HAP-1 (cell line): ENCODE data around the gene FBXO17.
"Not testable (repeated sequence)": the region's sequence is repeated elsewhere in the genome, so short reads cannot be mapped to it uniquely, and the experiment has no call there.

ENCODE experiments used
- DNase-seq, 2 experiments: peaks; one replicate each; pipeline ENCODE4 v3.0.0-alpha.2; 2016 to 2020; ENCODE audit warnings: low spot score in 2 of 2
- H3K27me3 ChIP-seq: fragments of 250-450 bp; sonication (Bioruptor Pico); 2 replicates; pipeline ENCODE4 v1.5.1; 2020; ENCODE audit warnings: low read depth, mild to moderate bottlenecking, moderate library complexity
- H3K36me3 ChIP-seq: fragments of 250-450 bp; sonication (Bioruptor Pico); replicated peaks from 2 replicates; pipeline ENCODE4 v1.5.1; 2020; ENCODE audit warnings: mild to moderate bottlenecking
- H3K4me1 ChIP-seq: fragments of 250-450 bp; sonication (Bioruptor Pico); 2 replicates; pipeline ENCODE4 v1.5.1; 2020; ENCODE audit warnings: mild to moderate bottlenecking
- H3K4me3 ChIP-seq: fragments of 250-450 bp; sonication (Bioruptor Pico); 2 replicates; pipeline ENCODE4 v1.5.1; 2020; ENCODE audit warnings: mild to moderate bottlenecking, moderate library complexity
- H3K9me3 ChIP-seq: fragments of 250-450 bp; sonication (Bioruptor Pico); 2 replicates; pipeline ENCODE4 v1.5.1; 2020; ENCODE audit warnings: mild to moderate bottlenecking, moderate library complexity
- in situ Hi-C: fragments of 300-500 bp; cut with MboI; formaldehyde crosslinking; loops from 3 replicates; pipeline ENCODE4 v1.14.3; 2020; ENCODE audit warnings: low sequenced_read_pairs, inconsistent platforms, mixed read lengths

The FBXO17 gene

GRCh38 chr19:38974624-38975213, 823 bp downstream of the FBXO17 start:
- no peaks in the 10 kb centered on the region for H3K9me3 ChIP-seq
- H3K4me1 ChIP-seq, result peaks cover 2% of the 10 kb centered on the region; the same call in 1 of the 2 replicates
- DNase-seq, result no peak
- in situ Hi-C loops, result loop anchor here (10.0 kb wide), 1 partner anchor 350 kb away; the partner anchor contains the start of gene LRFN1
- peak overlapping the region; percentile 40 for H3K4me3 ChIP-seq
- H3K36me3 ChIP-seq, result no peaks in the 10 kb centered on the region
- H3K27me3 ChIP-seq, result no peaks in the 10 kb centered on the region

GRCh38 chr19:38971672-38972071, 3.9 kb downstream of the FBXO17 start:
- in situ Hi-C loops, result loop anchor here (10.0 kb wide), 1 partner anchor 353 kb away; the partner anchor contains the start of gene LRFN1
- no peaks in the 10 kb centered on the region for H3K27me3 ChIP-seq
- H3K36me3 ChIP-seq, result no peaks in the 10 kb centered on the region
- no peak overlapping the region for H3K4me3 ChIP-seq
- peaks cover 2% of the 10 kb centered on the region; the same call in 1 of the 2 replicates for H3K4me1 ChIP-seq
- H3K9me3 ChIP-seq, result no peaks in the 10 kb centered on the region
- no peak for DNase-seq

GRCh38 chr19:38970664-38971532, 4.6 kb downstream of the FBXO17 start:
- Histone ChIP-seq H3K36me3 (no peaks in the 10 kb centered on the region), H3K4me3 (no peak overlapping the region), H3K4me1 (peaks cover 2% of the 10 kb centered on the region; the same call in 1 of the 2 replicates), H3K9me3 (no peaks in the 10 kb centered on the region), H3K27me3 (no peaks in the 10 kb centered on the region)
- in situ Hi-C loops, result loop anchor here (10.0 kb wide), 1 partner anchor 354 kb away; the partner anchor contains the start of gene LRFN1
- DNase-seq, result no peak

DNA sequence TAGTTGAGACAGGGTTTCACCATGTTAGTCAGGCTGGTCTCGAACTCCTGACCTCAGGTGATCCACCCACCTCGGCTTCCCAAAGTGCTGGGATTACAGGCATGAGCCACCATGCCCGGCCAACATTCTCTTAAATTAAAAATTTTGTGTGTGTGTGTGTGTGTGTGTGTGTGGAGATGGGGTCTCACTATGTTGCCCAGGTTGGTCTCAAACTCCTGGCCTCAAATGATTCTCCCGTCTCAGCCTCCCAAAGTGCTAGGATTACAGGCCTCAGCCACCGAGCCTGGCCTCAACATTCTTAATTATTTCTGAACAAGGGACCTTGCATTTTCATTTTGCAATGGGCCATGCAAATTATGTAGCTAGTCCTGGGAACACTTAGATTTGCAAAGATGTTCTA, 9.4 kb downstream of the FBXO17 start:
- H3K9me3 ChIP-seq, DNase-seq, in situ Hi-C loops, H3K36me3 ChIP-seq, H3K4me1 ChIP-seq, H3K4me3 ChIP-seq, H3K27me3 ChIP-seq: not testable (repeated sequence)

GRCh38 chr19:38964738-38965137, 10.8 kb downstream of the FBXO17 start:
- no peak for DNase-seq
- in situ Hi-C loops, result no loop called here
- H3K27me3 ChIP-seq, result no peaks in the 10 kb centered on the region
- H3K4me3 ChIP-seq, result no peak overlapping the region
- H3K9me3 ChIP-seq, result no peaks in the 10 kb centered on the region
- H3K4me1 ChIP-seq, result no peaks in the 10 kb centered on the region
- H3K36me3 ChIP-seq, result no peaks in the 10 kb centered on the region

DNA sequence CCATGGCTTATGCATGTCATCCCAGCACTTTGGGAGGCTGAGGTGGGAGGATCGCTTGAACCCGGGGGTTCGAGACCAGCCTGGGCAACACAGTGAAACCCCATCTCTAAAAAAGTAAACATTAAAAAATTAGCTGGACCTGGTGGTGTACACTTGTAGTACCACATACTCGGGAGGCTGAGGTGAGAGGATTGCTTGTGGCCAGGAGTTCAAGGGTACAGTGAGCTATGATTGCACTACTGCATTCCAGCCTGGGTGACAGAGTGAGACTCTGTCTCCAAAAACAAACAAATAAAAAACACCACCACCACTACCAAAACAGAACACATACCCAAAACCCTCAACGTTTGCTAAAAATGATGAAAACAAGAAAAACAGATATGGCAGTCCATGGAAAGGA, 15.9 kb downstream of the FBXO17 start:
- H3K36me3 ChIP-seq, result no peaks in the 10 kb centered on the region
- no peak for DNase-seq
- H3K4me3 ChIP-seq, result no peak overlapping the region
- in situ Hi-C loops, result no loop called here
- no peaks in the 10 kb centered on the region for H3K27me3 ChIP-seq
- no peaks in the 10 kb centered on the region for H3K4me1 ChIP-seq
- H3K9me3 ChIP-seq, result no peaks in the 10 kb centered on the region

DNA sequence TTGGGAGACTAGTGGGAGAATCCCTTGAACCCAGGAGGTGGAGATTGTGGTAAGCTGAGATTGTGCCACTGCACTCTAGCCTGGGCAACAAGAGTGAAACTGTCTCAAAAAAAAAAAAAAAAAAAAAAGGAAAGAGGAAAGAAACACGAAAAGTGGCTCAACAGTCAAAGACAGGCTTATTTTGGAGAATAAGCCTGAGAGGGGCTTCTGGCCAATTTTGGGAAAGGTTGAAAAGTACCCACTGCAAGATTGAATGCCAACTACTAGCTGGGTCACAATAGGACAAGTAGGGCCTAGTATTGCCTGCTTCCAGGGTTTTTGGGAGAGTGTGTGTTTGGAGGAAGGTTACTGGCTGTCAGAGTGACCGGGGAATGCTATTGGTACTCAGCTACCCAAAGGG, 17.2 kb downstream of the FBXO17 start:
- DNase-seq, result no peak
- in situ Hi-C loops, result no loop called here
- H3K27me3 ChIP-seq, result no peaks in the 10 kb centered on the region
- no peak overlapping the region for H3K4me3 ChIP-seq
- no peaks in the 10 kb centered on the region for H3K36me3 ChIP-seq
- H3K9me3 ChIP-seq, result no peaks in the 10 kb centered on the region
- H3K4me1 ChIP-seq, result no peaks in the 10 kb centered on the region

- no peaks in the 10 kb centered on the region for H3K4me1 ChIP-seq
- no peak for DNase-seq
- H3K4me3 ChIP-seq, result no peak overlapping the region
- no peaks in the 10 kb centered on the region for H3K36me3 ChIP-seq
- in situ Hi-C loops, result no loop called here
- H3K9me3 ChIP-seq, result no peaks in the 10 kb centered on the region
- H3K27me3 ChIP-seq, result no peaks in the 10 kb centered on the region
Observed at GRCh38 chr19:38956264-38956663, 19.3 kb downstream of the FBXO17 start.

DNA sequence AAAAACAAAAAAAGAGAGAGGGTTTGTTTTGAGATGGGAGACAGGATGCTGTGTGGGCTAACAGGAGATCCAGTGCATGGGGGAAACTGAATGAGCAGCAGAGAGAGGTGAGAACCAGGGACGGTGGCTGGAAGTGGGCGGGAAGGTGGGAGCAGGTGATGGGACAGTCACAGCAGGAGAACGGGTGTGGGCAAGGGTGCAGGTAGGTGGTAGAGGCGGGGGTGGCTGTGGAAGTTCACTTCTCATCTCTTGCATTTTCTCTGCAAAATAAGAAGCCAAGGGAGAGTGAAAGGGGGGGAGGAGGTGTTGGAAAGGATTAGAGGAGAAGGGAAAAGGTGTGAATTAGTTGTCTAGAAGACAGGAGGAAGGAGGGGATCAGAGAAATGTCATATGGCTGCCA, 21.9 kb downstream of the FBXO17 start:
- H3K4me1 ChIP-seq, result peaks cover 5% of the 10 kb centered on the region; the same call in 1 of the 2 replicates
- no peak for DNase-seq
- in situ Hi-C loops, result no loop called here
- H3K36me3 ChIP-seq, result no peaks in the 10 kb centered on the region
- no peaks in the 10 kb centered on the region for H3K9me3 ChIP-seq
- H3K27me3 ChIP-seq, result no peaks in the 10 kb centered on the region
- H3K4me3 ChIP-seq, result no peak overlapping the region

DNA sequence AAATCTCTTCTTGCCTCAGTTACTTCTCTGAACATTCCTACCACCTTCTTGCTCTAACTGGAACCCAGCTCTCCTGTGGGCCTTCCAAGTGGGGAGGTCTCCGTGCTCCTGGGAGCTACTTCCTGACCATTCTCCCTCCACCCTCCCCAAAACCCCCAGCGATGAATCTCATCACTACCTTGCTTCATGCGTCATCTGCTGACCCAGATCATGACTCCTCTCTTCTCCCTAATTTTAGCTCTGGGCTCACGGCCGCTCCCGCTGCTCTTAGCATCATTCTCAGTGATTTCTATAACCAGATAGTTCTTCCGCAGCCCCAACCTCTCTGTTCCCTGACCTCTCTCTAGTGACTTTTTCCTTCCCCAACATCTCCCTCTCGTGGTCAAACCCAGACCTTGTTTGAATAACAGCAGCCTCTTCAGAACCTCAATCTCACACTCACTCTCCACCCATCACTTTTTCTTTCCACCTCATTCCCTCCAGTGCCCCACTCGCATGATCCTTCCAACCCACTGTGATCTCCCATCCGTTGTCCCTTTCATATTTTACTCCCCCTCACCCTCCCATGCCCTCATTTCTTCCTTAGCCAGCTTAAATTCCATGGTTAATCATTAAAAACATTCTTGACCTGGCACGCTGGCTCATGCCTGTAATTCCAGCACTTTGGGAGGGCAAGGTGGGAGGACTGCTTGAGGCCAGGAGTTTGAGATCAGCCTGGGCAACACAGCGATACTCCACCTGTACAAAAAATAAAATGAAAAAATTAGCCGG, 23.0 kb downstream of the FBXO17 start:
- H3K27me3 ChIP-seq, result no peaks in the 10 kb centered on the region
- H3K4me1 ChIP-seq, result peaks cover 5% of the 10 kb centered on the region; the same call in 1 of the 2 replicates
- in situ Hi-C loops, result no loop called here
- no peaks in the 10 kb centered on the region for H3K36me3 ChIP-seq
- DNase-seq, result peak; percentile 60 to 75
- H3K4me3 ChIP-seq, result no peak overlapping the region
- H3K9me3 ChIP-seq, result no peaks in the 10 kb centered on the region

- H3K4me1 ChIP-seq, result peaks cover 5% of the 10 kb centered on the region; the same call in 1 of the 2 replicates
- in situ Hi-C loops, result no loop called here
- no peaks in the 10 kb centered on the region for H3K9me3 ChIP-seq
- H3K4me3 ChIP-seq, result no peak overlapping the region
- no peaks in the 10 kb centered on the region for H3K36me3 ChIP-seq
- DNase-seq, result no peak
- H3K27me3 ChIP-seq, result no peaks in the 10 kb centered on the region
Observed at GRCh38 chr19:38951187-38951586, 24.4 kb downstream of the FBXO17 start.

- Histone ChIP-seq H3K36me3 (no peaks in the 10 kb centered on the region), H3K4me3 (peak overlapping the region; percentile 21), H3K27me3 (no peaks in the 10 kb centered on the region), H3K4me1 (peaks cover 5% of the 10 kb centered on the region; the same call in 1 of the 2 replicates), H3K9me3 (no peaks in the 10 kb centered on the region)
- in situ Hi-C loops, result no loop called here
- peak; percentile 89 to 99 for DNase-seq
Observed at GRCh38 chr19:38949580-38950367, 25.8 kb downstream of the FBXO17 start.
